Dermis microvascular lymphatic vessel endothelial cell (primary cell): Measurements from ENCODE around the gene PDGFB. TPM values are rescaled to one million over a fixed set of nuclear protein-coding genes. Genes with fewer than 3 reads are reported as not detected.
"Not testable (repeated sequence)": the region's sequence is repeated elsewhere in the genome, so short reads cannot be mapped to it uniquely, and the experiment has no call there.

Source experiments
- DNase-seq, 2 donors: peaks; one replicate each; pipeline versions ENCODE4 v3.0.0 to v3.0.0-alpha.2; 2010; ENCODE audit warnings: low read depth in 2 of 2
- total RNA-seq: library from RNA; depleted of rRNA; stranded (reverse); fragments of >200 nt; gene quantifications from 2 replicates; pipeline ENCODE4 v1.2.1, GENCODE V29; 2014

Gene PDGFB
- total RNA-seq, 1 donor from 2014 or later = 22.6 TPM

GRCh38 chr22:39229075-39229474 lies 15.7 kb downstream of the PDGFB start:
- DNase-seq = no peak

DNA sequence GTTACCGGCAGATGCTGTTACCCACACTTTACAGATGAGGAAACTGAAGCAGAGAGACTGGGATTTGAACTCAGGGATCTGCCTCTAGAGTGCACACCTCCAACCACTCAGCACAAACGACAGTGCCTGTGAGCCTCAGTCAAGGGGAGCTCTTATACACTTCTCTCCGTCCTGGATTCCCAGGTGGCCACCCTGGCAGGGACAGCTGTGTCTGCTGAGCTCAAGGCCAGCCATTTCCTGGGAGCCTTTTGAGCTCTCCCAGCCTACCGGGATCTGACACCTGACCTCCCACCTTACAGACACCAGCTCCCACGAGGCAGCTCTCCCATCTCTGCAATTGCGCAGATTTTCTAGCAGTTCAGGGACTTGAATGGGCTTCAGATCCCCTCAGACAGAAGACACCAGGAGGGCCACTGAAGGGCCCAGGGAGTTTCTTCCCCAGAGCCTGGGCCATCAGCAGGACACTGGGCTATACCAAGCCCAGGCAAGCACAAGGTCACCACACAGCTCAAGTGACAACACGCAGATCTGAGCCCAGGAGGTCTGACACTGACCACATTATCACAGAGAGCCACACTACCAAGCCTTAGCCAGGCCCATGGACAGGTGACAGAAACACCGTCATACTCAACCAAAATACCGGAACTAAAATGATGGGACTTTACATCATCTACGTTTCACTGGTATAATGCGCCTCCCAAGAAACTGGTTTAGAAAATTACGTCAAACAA lies 17.1 kb downstream of the PDGFB start:
- DNase-seq = no peak

DNA sequence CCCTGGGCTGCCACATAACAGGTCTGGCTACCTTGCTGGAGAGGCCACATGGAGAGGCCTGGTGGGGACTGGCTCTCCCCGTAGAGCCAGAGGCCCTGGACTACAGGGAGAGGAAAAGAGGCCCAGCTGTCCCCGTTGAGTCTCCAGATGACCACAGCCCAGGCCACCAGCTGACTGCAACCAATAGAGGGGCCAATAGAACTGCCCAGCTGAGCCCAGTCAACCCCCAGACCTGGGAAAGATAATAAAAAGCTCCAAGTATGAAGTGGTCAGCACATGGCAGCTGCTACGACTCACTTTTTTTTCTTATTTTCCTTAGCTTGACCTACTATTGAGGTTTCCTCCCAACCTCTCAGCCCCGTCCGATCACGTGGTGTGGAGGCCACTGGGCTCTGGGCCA lies 18.4 kb downstream of the PDGFB start:
- no peak for DNase-seq

- no peak for DNase-seq
Observed at GRCh38 chr22:39225591-39225990, 19.2 kb downstream of the PDGFB start.

- no peak for DNase-seq
Observed at GRCh38 chr22:39224550-39224949, 20.2 kb downstream of the PDGFB start.

GRCh38 chr22:39223091-39223710 lies 21.6 kb downstream of the PDGFB start:
- DNase-seq = no peak

DNA sequence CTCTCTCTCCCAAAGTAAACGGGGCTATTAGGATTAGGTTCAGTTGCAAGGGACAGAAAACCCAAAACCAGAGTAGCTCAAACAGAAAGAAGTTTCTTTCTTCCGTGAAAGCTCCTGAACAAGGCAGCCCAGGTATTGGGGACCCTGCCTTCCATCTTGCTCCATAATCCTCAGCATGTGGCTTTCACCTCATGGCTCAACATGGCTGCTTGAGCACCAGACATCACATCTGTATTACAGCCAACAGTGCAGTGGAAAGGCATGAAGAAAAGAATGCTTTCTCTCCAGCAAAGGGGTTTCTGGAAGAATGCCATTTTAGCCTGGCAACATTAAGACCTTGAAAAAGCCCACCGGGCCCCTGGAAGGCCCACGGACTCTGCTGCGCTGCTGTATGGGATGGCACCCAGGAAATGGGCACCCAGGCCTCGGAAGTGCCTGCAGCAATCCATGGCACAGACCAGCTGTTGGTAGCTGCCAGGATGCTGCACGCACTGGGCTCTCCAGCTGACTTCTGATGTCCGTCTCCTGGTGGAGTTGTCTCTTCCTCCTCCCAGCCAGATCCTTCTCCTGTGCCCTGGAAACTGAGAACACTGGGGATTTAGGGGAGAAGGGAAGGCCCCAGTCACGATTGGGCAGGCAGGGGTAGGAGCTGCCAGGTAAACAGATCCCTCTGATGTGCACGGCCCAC lies 22.6 kb downstream of the PDGFB start:
- no peak for DNase-seq

GRCh38 chr22:39220890-39221850 lies 23.6 kb downstream of the PDGFB start:
- no peak for DNase-seq

- no peak for DNase-seq
Observed at GRCh38 chr22:39220450-39220849, 24.3 kb downstream of the PDGFB start.

GRCh38 chr22:39219071-39220039 lies 25.4 kb downstream of the PDGFB start:
- DNase-seq = no peak

GRCh38 chr22:39218432-39218831 lies 26.4 kb downstream of the PDGFB start:
- DNase-seq = not testable (repeated sequence)

- DNase-seq = no peak
Observed at GRCh38 chr22:39216143-39216490, 28.7 kb downstream of the PDGFB start.

DNA sequence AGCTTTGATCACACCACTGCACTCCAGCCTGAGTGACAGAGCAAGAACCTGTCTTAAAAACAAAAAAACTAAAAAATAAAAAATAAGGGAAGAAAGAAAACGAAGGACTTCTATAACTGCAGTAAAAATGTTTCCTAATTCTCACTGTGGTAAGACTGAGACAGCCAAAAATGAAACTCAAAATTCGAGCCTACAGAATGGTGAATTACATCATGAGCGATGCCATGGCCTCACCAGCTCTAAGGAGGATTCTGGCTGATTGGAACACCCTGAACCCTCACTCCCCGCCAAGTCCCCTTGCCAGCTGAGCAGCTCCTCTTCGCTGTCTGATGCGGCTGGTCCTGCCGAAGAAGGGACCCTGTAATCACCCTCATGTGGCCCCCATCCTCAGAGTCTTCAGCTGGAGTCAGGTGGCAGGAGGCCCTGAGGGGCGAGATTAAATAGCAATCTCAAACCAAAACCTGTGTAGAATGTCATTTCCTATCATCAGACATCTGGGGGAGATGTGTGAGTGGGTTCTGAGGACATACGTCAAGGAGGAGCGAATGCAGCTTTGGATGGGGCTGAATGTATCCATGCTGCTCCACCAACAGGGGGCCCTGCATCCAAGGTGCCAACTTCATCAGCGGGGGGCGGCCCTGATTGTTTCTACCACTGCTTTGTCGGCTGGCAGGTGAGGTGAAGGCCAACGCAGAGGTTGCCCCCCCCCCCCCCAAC lies 29.2 kb downstream of the PDGFB start:
- DNase-seq = no peak

DNA sequence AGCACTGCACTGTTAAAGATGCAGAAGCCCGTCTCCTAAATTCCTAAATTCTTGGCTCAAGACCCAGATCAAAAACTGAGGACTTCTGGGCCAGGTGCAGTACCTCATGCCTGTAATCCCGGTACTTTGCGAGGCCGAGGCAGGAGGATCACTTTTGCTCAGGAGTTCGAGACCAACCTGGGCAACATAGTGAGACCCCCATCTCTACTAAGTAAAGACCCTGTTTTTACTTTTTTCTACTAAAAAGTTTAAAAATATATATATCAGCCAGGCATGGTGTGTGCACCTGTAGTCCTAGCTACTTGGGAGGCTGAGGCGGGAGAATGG lies 29.7 kb downstream of the PDGFB start:
- DNase-seq = no peak

DNA sequence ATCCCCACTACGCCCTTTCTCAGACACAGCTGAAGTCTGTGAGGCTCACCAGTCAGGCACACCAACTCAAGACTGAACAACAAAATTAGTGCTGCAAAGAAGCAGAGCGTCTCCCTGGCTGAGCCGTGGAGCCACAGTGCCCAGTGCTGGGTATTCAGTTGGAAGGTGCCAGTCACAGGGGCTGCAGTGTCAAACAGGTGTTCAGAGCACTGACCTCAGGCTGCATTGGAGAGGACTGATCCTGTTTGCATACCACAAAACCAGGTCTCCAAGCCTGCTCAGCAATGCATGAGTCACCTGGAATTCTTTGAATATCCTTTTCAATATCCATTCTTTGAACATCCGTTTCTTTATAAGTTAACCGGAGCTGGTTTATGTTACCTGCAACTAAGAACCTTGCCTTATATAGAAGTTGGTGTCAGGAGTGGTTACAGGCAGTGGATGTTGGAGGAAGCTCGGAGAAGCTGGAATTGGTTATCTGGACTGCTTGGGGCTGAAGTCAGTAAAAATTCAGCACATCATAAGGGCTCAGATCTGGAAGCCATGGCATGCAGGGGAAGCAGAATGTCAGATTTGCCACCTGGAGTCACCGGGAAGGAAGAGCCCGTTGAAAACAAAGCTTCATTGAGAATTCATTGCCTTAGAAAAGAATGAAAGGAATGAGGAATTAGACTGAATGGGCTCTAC lies 30.3 kb downstream of the PDGFB start:
- peak in 1 of 2 donors; percentile 55 for DNase-seq

GRCh38 chr22:39214006-39214382 lies 30.8 kb downstream of the PDGFB start:
- DNase-seq = no peak

GRCh38 chr22:39212721-39213376 lies 31.9 kb downstream of the PDGFB start:
- DNase-seq = no peak

DNA sequence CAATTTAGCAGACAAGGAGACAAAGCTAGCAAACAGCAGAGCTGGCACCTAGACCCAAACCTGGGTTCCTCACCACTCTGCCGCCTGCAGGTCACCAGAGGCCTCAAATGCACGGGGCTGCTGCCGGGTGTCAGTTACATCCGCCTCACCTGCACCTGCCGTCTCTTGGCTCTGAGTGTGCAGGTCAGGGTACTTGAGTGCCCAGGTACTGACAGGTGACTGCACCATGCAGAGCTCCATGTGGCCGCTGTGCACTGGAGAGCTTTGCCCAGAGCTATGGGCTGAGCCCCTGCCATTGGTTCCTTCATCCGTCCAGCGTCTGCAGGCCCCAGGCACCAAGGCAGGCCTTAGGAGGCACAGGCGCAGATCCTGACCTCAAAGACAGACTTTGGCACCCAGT lies 35.0 kb downstream of the PDGFB start:
- DNase-seq = no peak
